Parietal lobe (tissue), 2 donors: ENCODE data around the gene MRE11. TPM values are rescaled to one million over a fixed set of nuclear protein-coding genes. Genes with fewer than 3 reads are reported as not detected.
A peak's percentile ranks its signal among the peaks of the same experiment; 100 is the strongest.

ENCODE experiments used
- small RNA-seq: library from RNA; depleted of rRNA; stranded (forward); fragments of <200 nt; gene quantifications from one replicate; pipeline ENCODE3, GENCODE V24; 2014; ENCODE audit warnings: low replicate concordance
- total RNA-seq: library from RNA; depleted of rRNA; stranded (reverse); fragments of >200 nt; gene quantifications from one replicate; pipeline ENCODE4 v1.2.3, GENCODE V29; 2014

Gene MRE11
- 23.5 TPM for total RNA-seq

DNA sequence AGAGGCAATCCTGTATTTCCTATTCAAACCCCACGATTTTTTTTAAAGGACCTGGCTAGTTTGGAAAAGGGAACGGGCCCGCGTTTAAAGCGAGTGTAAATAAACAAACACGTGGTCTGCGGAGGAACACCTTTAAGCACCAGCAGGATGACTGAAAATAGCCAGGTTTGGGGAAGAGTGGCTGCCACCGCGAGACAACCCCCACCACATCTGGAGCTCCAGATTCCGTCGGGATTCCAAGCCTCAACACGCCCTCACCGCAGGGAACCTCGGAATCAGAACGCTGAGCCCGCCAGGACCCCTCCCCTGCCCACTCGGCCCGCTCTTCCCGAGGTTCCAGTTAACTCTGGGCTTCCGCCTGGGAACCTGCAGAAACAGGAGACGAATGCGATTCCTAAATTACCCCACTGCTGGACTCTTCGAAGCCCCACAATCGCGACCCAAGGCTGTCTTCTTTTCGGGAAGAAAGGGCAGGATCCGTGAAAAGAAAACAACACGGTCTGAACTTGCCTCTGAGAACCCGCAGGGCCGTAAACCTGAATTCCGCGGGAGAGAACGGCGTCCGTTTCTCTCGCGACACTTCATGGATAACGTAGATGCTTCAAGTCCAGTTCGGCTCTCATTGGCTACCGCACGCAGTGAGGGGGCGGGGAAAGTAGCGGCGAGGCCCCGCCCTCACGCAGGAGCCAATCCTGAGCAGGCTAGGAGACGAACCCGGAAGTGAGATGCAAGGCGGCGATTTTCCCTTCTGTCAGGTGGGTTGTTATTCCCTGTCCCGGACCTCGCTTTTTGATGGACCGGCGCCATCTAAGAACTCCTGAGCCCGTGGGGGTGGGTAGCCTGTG lies at the start of gene MRE11, which contains the start of gene ANKRD49:
Gene MRE11 (minus strand): TSS at position 564 of the 845 bp plus-strand sequence. CDS start 1,043 bp downstream, outside the sequence.
Gene ANKRD49 (plus strand): TSS at position 704 of the 845 bp plus-strand sequence. CDS start 2,710 bp downstream, outside the sequence.

DNA sequence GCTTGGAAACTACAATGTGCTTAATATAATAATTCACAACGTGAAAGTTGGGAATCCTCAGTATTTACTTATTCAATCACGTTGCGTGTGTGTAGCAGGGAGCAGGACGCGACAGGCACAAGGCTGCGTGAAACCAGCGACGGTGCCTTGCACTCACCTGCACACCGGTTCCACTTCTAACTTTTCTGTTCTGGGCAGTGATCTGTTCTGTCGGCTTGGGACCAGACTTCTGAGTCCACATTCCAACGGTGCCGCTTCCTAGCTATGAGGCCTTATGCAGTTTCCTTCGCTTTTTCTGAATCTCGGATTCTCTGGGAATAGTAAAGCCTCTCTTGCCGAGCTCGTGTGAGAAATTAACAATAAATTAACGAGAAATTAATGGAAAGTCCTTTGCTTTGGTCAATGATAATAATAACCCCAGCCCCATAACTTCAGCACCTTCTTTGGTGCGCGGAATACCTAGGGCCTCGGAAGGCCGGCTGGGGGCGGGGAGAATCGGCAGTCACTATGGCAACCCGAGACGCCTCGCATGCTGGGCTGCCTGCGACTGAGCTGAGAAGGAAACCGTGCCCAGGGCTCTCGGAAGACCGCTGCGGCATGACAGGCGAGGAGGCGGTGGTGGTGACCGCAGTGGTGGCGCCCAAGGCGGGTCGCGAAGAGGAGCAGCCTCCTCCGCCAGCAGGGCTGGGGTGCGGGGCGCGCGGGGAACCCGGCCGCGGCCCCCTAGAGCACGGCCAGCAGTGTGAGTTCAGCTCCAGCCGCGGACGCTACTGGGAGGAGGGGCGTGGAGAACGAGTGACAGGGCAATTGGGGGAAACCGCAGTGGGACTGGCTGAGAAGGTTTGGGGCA lies 18.5 kb upstream of the MRE11 start, which contains the start of gene C11orf97:
Gene C11orf97 (plus strand): TSS at position 530 of the 850 bp plus-strand sequence. CDS start 68 bp downstream, at position 598.

DNA sequence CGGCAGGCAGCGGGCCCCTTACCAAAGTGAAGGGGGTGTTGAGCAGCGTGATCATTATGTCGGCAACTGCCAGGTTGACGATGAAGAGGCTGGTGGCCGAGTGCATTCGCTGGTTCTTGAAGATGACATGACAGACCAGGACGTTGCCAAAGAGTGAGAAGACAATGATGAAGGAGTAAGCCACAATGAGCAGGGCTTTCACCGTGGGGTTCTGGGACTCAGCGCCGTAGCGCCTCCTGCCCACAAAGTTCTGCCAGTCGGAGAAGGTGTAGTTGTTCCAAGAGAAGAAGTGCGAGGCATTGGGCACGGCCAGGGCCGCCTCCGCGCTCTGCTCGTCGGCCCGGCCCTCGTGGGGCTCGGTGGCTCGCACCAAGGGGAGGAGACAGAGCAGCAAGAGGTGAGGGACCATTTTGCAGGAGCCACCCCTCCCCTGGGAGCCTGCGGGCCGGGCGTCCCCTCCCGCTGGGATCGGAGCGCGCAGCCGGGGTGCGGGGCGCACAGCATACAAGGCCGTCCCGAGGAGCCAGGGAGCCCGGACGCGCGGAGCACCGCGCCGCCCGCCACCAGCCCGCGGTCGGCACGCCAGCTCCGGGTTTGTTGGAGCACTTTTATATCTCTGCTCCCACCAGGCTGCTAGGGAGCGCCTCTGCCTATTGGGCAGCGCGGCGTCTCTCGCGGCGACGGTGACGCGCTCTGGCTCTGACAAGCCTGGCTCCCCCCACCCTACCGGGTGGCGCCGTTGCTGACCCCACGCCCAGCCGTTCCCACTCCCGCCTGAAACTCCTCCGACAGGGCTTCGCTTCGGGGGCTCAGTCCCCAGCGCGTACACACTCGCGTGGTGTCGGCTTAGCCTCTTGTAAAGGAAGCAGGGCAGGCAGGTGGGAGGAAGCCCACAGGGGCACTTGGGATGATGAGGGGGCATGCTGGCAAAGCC lies 92.5 kb downstream of the MRE11 start, which contains the start of gene GPR83:
Gene GPR83 (minus strand): TSS at position 581 of the 934 bp plus-strand sequence. CDS start 172 bp downstream, at position 409.

Small RNA genes within 50 kb of the gene (small RNA-seq; reads per million reads assigned to genes)
- gene MIR548L, result 0.61 reads per million, percentile 55 among the genes with 10 or more reads in this experiment

Other genes starting within 250 kb of the MRE11 start
- gene IZUMO1R, start 189.3 kb downstream of the MRE11 start, total RNA-seq, result not detected
- gene GPR83, start 92.4 kb downstream of the MRE11 start, total RNA-seq, result 0.63 TPM
- 23.8 TPM for gene ANKRD49, start 140 bp upstream of the MRE11 start, total RNA-seq
- not detected for gene C11orf97, start 18.6 kb upstream of the MRE11 start, total RNA-seq
- 9.7 TPM for gene FUT4, start 50.1 kb upstream of the MRE11 start, total RNA-seq
- gene PIWIL4, start 73.5 kb upstream of the MRE11 start, total RNA-seq, result 13.8 TPM